AG09309 (cell line): ENCODE data around the gene CNRIP1.

Experiments used
- DNase-seq: peaks from one replicate; pipeline ENCODE4 v3.0.0-alpha.2; 2010; ENCODE audit warnings: low read depth
- H3K4me3 ChIP-seq: 2 replicates; pipeline ENCODE4 v1.5.1; 2011; ENCODE audit warnings: mild to moderate bottlenecking, low read depth, low read length, moderate library complexity; ENCODE audit not compliant: control insufficient read depth
- CTCF ChIP-seq: IDR thresholded peaks from 2 replicates; pipeline ENCODE4 v1.5.1; 2011; ENCODE audit warnings: mild to moderate bottlenecking, low read depth, low read length, inconsistent platforms; ENCODE audit not compliant: insufficient read depth, control insufficient read depth; ENCODE audit errors: missing control alignments

Gene CNRIP1

GRCh38 chr2:68250652-68251186 is 69.0 kb downstream of the CNRIP1 start:
- TF ChIP-seq CTCF, result no peak
- no peak for DNase-seq
- peak overlapping the region; percentile 90 for H3K4me3 ChIP-seq

- no peak for DNase-seq
- H3K4me3 ChIP-seq, result peak overlapping the region; percentile 90
- TF ChIP-seq CTCF, result no peak
Observed at GRCh38 chr2:68250196-68250595, 69.6 kb downstream of the CNRIP1 start.

GRCh38 chr2:68248806-68249205 is 70.9 kb downstream of the CNRIP1 start:
- H3K4me3 ChIP-seq, result no peak overlapping the region
- TF ChIP-seq CTCF, result no peak
- DNase-seq, result no peak

- H3K4me3 ChIP-seq, result no peak overlapping the region
- no peak for DNase-seq
- no peak for TF ChIP-seq CTCF
Observed at GRCh38 chr2:68248361-68248760, 71.4 kb downstream of the CNRIP1 start.

GRCh38 chr2:68246396-68246795 is 73.4 kb downstream of the CNRIP1 start:
- H3K4me3 ChIP-seq, result no peak overlapping the region
- TF ChIP-seq CTCF, result no peak
- DNase-seq, result no peak

- no peak for DNase-seq
- no peak for TF ChIP-seq CTCF
- no peak overlapping the region for H3K4me3 ChIP-seq
Observed at GRCh38 chr2:68245672-68246071, 74.1 kb downstream of the CNRIP1 start.

GRCh38 chr2:68245066-68245465 is 74.7 kb downstream of the CNRIP1 start:
- no peak for TF ChIP-seq CTCF
- H3K4me3 ChIP-seq, result no peak overlapping the region
- no peak for DNase-seq
